Stomach (tissue), 9 donors: ENCODE data around the gene SCAMP1. TPM values are rescaled to one million over a fixed set of nuclear protein-coding genes. Genes with fewer than 3 reads are reported as not detected.

Source experiments
- DNase-seq, 2 donors: peaks; one replicate each; pipeline versions ENCODE4 v3.0.0 to v3.0.0-alpha.2; 2013 to 2019
- H3K27ac ChIP-seq, 5 donors: fragments of 200-600 bp in 4 of 5; sonication (generic) in 4 of 5; one replicate each; pipeline ENCODE4 v1.5.1; 2013 to 2019; ENCODE audit warnings: mild to moderate bottlenecking in 1 of 5, moderate library complexity in 1 of 5
- H3K27me3 ChIP-seq, 3 donors: fragments of 200-600 bp; sonication (generic); one replicate each; pipeline ENCODE4 v1.5.1; 2017 to 2019; ENCODE audit warnings: mixed run types in 1 of 3
- H3K36me3 ChIP-seq, 4 donors: fragments of 200-600 bp; sonication (generic); 1 replicate in 3 of 4; 2 replicates in 1 of 4; pipeline ENCODE4 v1.5.1; 2016 to 2019
- H3K4me1 ChIP-seq, 4 donors: fragments of 200-600 bp; sonication (generic); one replicate each; pipeline ENCODE4 v1.5.1; 2016 to 2019
- H3K4me3 ChIP-seq, 4 donors: fragments of 200-600 bp; sonication (generic) in 3 of 4; one replicate each; pipeline ENCODE4 v1.5.1; 2016 to 2019; ENCODE audit warnings: mild to moderate bottlenecking in 1 of 4
- H3K9me3 ChIP-seq, 4 donors: fragments of 200-600 bp; sonication (generic); one replicate each; pipeline ENCODE4 v1.5.1; 2016 to 2019
- CTCF ChIP-seq, 7 experiments: fragments of 450-650 bp in 4 of 7; fragments of 200-600 bp in 3 of 7; sonication (generic) in 3 of 7; IDR thresholded peaks; one replicate each; pipeline ENCODE4 v1.5.1; 2016 to 2019; ENCODE audit warnings: antibody characterized with exemption in 7 of 7, control low read depth in 2 of 7, mild to moderate bottlenecking in 1 of 7
- EP300 ChIP-seq: sonication (generic); formaldehyde crosslinking; IDR thresholded peaks from one replicate; pipeline ENCODE4 v1.6.1; 2017; ENCODE audit warnings: antibody characterized with exemption
- POLR2A ChIP-seq, 4 donors: fragments of 450-650 bp; IDR thresholded peaks; one replicate each; pipeline ENCODE4 v1.6.1; 2016; ENCODE audit warnings: antibody characterized with exemption in 4 of 4, control low read depth in 2 of 4, mild to moderate bottlenecking in 1 of 4, moderate library complexity in 1 of 4
- POLR2AphosphoS5 ChIP-seq, 3 donors: sonication (generic); formaldehyde crosslinking; IDR thresholded peaks; one replicate each; pipeline ENCODE4 v1.6.1; 2016; ENCODE audit warnings: antibody characterized with exemption in 3 of 3
- WGBS, 5 donors: extraction: QIAGEN DNeasy Blood & Tissue Kit in 3 of 5; methylation state at CpG; one replicate each; pipeline versions ENCODE4 v1.1.5 to v1.1.7; 2013 to 2018; 5-methylcytosine and 5-hydroxymethylcytosine counted together
- intact Hi-C: fragments of 100-400 bp; cut with DNase I; formaldehyde crosslinking; loops from one replicate; pipeline ENCODE4 v1.15.1; 2023; ENCODE audit warnings: low total_unique reads
- polyA plus RNA-seq, 3 donors: library from polyadenylated mRNA; stranded (reverse); fragments of 200-250 nt; gene quantifications; one replicate each; pipeline ENCODE4 v1.2.3, GENCODE V29; 2013
- total RNA-seq, 5 donors: library from RNA; depleted of rRNA; stranded (reverse); fragments of >200 nt; gene quantifications; one replicate each; pipeline versions ENCODE4 v1.1.0 to v1.2.3, GENCODE V29; 2014 to 2016
- donor health status: healthy with polysubstance abuse.
- donor health status: Bipolar disorder and iron deficiency.
- donor health status: healthy.

Gene SCAMP1
- total and polyA plus RNA-seq, 8 donors, result 7.2 to 77.3 (median 14.7) TPM

DNA sequence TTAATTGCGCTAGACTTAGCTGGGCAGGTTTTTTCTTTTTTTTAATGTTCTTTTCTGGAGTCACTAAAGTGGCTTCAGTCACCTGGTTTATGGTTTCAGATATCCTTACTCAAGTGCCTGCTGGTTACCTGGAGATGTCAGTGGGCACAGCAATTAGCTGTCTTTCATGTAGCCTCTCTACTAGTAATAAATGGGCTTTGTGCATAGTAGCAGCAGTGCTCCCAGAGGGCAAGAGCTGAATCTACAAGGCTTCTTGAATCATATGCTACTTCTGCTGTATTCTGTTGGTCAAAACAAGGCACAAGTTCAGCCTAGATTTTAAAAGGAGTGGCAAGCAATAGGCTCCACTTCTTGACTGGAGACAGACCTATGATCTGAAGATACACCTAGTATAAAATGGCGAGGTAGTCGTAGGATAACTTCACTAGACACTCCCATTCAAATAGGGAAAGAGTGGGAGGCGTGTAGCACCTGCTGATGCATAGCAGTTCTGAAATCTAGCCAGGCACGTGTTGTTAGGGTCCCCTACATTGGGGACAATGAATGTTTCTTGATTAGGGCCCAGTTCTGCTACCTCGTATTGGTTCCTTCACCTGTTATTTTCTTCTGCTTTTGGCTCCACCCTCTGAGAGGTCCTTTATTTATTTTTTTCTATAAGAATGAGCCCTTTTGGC is 7.0 kb downstream of the SCAMP1 start:
- intact Hi-C loops, result no loop called here
- Histone ChIP-seq H3K36me3 (no peaks in the 10 kb centered on the region), H3K9me3 (no peaks in the 10 kb centered on the region), H3K4me3 (no peak overlapping the region), H3K4me1 (peaks cover 6 to 53% (median 27%) of the 10 kb centered on the region in 4 donors), H3K27me3 (no peaks in the 10 kb centered on the region), H3K27ac (no peak overlapping the region)
- WGBS, 5 donors, result 74 to 87% (median 80%) methylated on average over 6 of the region's 6 CpGs
- DNase-seq, result peak in 1 of 2 donors; percentile 39
- TF ChIP-seq POLR2AphosphoS5 (IDR thresholded peaks at IDR 0.05), result no peak
- TF ChIP-seq POLR2A (IDR thresholded peaks at IDR 0.05), result no peak
- no peak for TF ChIP-seq EP300
- TF ChIP-seq CTCF (IDR thresholded peaks at IDR 0.05), result no peak

GRCh38 chr5:78369680-78370079 is 9.3 kb downstream of the SCAMP1 start:
- Histone ChIP-seq H3K9me3 (no peaks in the 10 kb centered on the region), H3K27ac (no peak overlapping the region), H3K4me3 (no peak overlapping the region), H3K27me3 (no peaks in the 10 kb centered on the region), H3K36me3 (no peaks in the 10 kb centered on the region), H3K4me1 (peaks cover 0 to 58% (median 25%) of the 10 kb centered on the region in 4 donors)
- WGBS, 5 donors, result 91 to 99% (median 96%) methylated on average over 2 of the region's 2 CpGs
- no peak for DNase-seq
- TF ChIP-seq POLR2A (IDR thresholded peaks at IDR 0.05) (no peak), POLR2AphosphoS5 (IDR thresholded peaks at IDR 0.05) (no peak), CTCF (IDR thresholded peaks at IDR 0.05) (no peak), EP300 (no peak)
- intact Hi-C loops, result no loop called here

- Histone ChIP-seq H3K4me3 (no peak overlapping the region), H3K4me1 (peaks cover 0 to 60% (median 25%) of the 10 kb centered on the region in 4 donors), H3K27me3 (no peaks in the 10 kb centered on the region), H3K27ac (no peak overlapping the region), H3K9me3 (no peaks in the 10 kb centered on the region), H3K36me3 (no peaks in the 10 kb centered on the region)
- DNase-seq, result no peak
- 46 to 76% (median 69%) methylated on average over 1 of the region's 1 CpG for WGBS, 5 donors
- no peak for TF ChIP-seq CTCF (IDR thresholded peaks at IDR 0.05)
- TF ChIP-seq POLR2AphosphoS5 (IDR thresholded peaks at IDR 0.05), result no peak
- no peak for TF ChIP-seq EP300
- TF ChIP-seq POLR2A (IDR thresholded peaks at IDR 0.05), result no peak
- intact Hi-C loops, result no loop called here
Measured at GRCh38 chr5:78373231-78373630, 12.8 kb downstream of the SCAMP1 start.

GRCh38 chr5:78376315-78376714 is 15.9 kb downstream of the SCAMP1 start:
- peaks cover 0 to 39% (median 18%) of the 10 kb centered on the region in 4 donors for H3K4me1 ChIP-seq

More at GRCh38 chr5:78376315-78376714, 15.9 kb downstream of the SCAMP1 start:
- 90 to 95% (median 94%) methylated on average over 3 of the region's 3 CpGs for WGBS, 5 donors
- Histone ChIP-seq H3K36me3 (peaks cover 0 to 3% (median 0%) of the 10 kb centered on the region in 4 donors), H3K27ac (no peak overlapping the region), H3K27me3 (no peaks in the 10 kb centered on the region), H3K9me3 (no peaks in the 10 kb centered on the region), H3K4me3 (no peak overlapping the region)
- DNase-seq, result no peak
- intact Hi-C loops, result no loop called here
- TF ChIP-seq CTCF (IDR thresholded peaks at IDR 0.05), result no peak
- no peak for TF ChIP-seq EP300
- no peak for TF ChIP-seq POLR2A (IDR thresholded peaks at IDR 0.05)
- no peak for TF ChIP-seq POLR2AphosphoS5 (IDR thresholded peaks at IDR 0.05)
